ENCODE measurements around the gene PGAP2.
A peak's percentile ranks its signal among the peaks of the same experiment; 100 is the strongest.
"Not testable (repeated sequence)": the region's sequence is repeated elsewhere in the genome, so short reads cannot be mapped to it uniquely, and the experiment has no call there.

PGAP2 gene

GRCh38 chr11:3781423-3781822, 26.9 kb upstream of the PGAP2 start:
- no peak for TF ChIP-seq CTCF (IDR thresholded peaks at IDR 0.05; ENCODE audit: unreplicated experiment in 3 of 3)
- Mint-ChIP-seq H3K27ac (no peak overlapping the region), H3K27me3 (ENCODE audit: low read depth) (no peaks in the 10 kb centered on the region), H3K4me3 (no peak overlapping the region), H3K4me1 (no peaks in the 10 kb centered on the region), H3K9me3 (no peaks in the 10 kb centered on the region), H3K36me3 (ENCODE audit: low read depth) (peaks cover 48% of the 10 kb centered on the region)

- no peak for TF ChIP-seq CTCF (IDR thresholded peaks at IDR 0.05; ENCODE audit: unreplicated experiment in 3 of 3)
- no peaks in the 10 kb centered on the region for H3K9me3 Mint-ChIP-seq
- peaks cover 42% of the 10 kb centered on the region for H3K36me3 Mint-ChIP-seq (ENCODE audit: low read depth)
- H3K4me1 Mint-ChIP-seq, result peaks cover 8% of the 10 kb centered on the region
- H3K27me3 Mint-ChIP-seq (ENCODE audit: low read depth), result no peaks in the 10 kb centered on the region
- no peak overlapping the region for H3K27ac Mint-ChIP-seq
- no peak overlapping the region for H3K4me3 Mint-ChIP-seq
Observed at GRCh38 chr11:3782963-3783362, 25.4 kb upstream of the PGAP2 start.

- no peaks in the 10 kb centered on the region for H3K9me3 Mint-ChIP-seq
- peaks cover 38% of the 10 kb centered on the region for H3K36me3 Mint-ChIP-seq (ENCODE audit: low read depth)
- H3K4me3 Mint-ChIP-seq, result no peak overlapping the region
- no peak for TF ChIP-seq CTCF (IDR thresholded peaks at IDR 0.05; ENCODE audit: unreplicated experiment in 3 of 3)
- peaks cover 10% of the 10 kb centered on the region for H3K4me1 Mint-ChIP-seq
- H3K27me3 Mint-ChIP-seq (ENCODE audit: low read depth), result no peaks in the 10 kb centered on the region
- no peak overlapping the region for H3K27ac Mint-ChIP-seq
Observed at GRCh38 chr11:3783611-3784010, 24.7 kb upstream of the PGAP2 start.

- H3K4me3 Mint-ChIP-seq, result no peak overlapping the region
- peak overlapping the region; percentile 1 to 37 (median 16) for H3K27ac Mint-ChIP-seq
- no peak for TF ChIP-seq CTCF (IDR thresholded peaks at IDR 0.05; ENCODE audit: unreplicated experiment in 3 of 3)
- no peaks in the 10 kb centered on the region for H3K27me3 Mint-ChIP-seq (ENCODE audit: low read depth)
- H3K4me1 Mint-ChIP-seq, result peaks cover 10% of the 10 kb centered on the region
- H3K9me3 Mint-ChIP-seq, result no peaks in the 10 kb centered on the region
- peaks cover 28% of the 10 kb centered on the region for H3K36me3 Mint-ChIP-seq (ENCODE audit: low read depth)
Observed at GRCh38 chr11:3786781-3787428, 21.5 kb upstream of the PGAP2 start.

GRCh38 chr11:3794387-3794786, 14.0 kb upstream of the PGAP2 start:
- peaks cover 22% of the 10 kb centered on the region for H3K4me1 Mint-ChIP-seq
- not testable (repeated sequence) for H3K27me3 Mint-ChIP-seq (ENCODE audit: low read depth); H3K9me3 Mint-ChIP-seq; H3K4me3 Mint-ChIP-seq; H3K27ac Mint-ChIP-seq
- peaks cover 37% of the 10 kb centered on the region for H3K36me3 Mint-ChIP-seq (ENCODE audit: low read depth)

GRCh38 chr11:3795131-3796001, 13.0 kb upstream of the PGAP2 start:
- peaks cover 31% of the 10 kb centered on the region for H3K36me3 Mint-ChIP-seq (ENCODE audit: low read depth)
- H3K27ac Mint-ChIP-seq, result peak overlapping the region in 2 of 3 experiments; percentile 84 to 85
- H3K27me3 Mint-ChIP-seq (ENCODE audit: low read depth), result no peaks in the 10 kb centered on the region
- no peaks in the 10 kb centered on the region for H3K9me3 Mint-ChIP-seq
- TF ChIP-seq CTCF (IDR thresholded peaks at IDR 0.05; ENCODE audit: unreplicated experiment in 3 of 3), result no peak
- peaks cover 22% of the 10 kb centered on the region for H3K4me1 Mint-ChIP-seq
- H3K4me3 Mint-ChIP-seq, result peak overlapping the region; percentile 89 to 94 (median 92)

Data from nephron (organoid).